Measurements from ENCODE around the gene SCN3B.

Gene SCN3B

DNA sequence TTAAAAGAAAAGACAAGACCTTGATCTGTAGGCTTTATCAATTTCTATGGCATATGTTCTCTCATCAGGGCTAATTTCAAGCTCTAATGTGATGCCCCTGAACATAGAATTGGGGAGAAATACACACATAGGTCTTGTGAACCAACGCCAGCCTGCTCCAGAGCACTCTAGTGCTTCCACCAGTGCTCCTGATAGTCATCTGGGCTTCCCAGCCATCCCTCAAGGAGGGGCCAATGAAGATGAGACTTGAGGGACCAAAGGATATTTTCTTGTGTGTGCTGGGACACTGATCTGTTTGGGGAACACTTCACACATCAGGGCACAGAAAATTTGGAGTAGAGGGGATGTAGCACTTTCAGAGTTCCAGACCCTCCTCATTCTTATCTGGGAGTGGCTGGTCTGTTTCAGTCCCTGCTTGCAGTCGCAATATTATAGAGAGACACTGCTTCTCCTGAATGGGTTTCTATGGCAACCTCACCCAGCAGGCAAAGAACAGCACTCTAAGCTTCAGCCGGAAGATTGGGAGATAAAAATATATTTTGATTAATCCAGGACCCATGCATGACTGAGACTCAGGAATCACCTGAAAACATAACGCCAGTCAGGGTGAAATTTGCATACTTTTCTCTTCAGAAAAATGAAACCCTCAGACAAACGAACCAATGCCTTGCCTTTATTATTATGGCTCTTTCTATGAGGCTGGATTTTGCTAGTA, 28.4 kb upstream of the SCN3B start:
- DNase-seq (ENCODE audit: low read depth): no peak
- no peak overlapping the region for H3K4me3 ChIP-seq (ENCODE audit: control insufficient read depth, low read depth, low read length)
- TF ChIP-seq, protein P1, sequence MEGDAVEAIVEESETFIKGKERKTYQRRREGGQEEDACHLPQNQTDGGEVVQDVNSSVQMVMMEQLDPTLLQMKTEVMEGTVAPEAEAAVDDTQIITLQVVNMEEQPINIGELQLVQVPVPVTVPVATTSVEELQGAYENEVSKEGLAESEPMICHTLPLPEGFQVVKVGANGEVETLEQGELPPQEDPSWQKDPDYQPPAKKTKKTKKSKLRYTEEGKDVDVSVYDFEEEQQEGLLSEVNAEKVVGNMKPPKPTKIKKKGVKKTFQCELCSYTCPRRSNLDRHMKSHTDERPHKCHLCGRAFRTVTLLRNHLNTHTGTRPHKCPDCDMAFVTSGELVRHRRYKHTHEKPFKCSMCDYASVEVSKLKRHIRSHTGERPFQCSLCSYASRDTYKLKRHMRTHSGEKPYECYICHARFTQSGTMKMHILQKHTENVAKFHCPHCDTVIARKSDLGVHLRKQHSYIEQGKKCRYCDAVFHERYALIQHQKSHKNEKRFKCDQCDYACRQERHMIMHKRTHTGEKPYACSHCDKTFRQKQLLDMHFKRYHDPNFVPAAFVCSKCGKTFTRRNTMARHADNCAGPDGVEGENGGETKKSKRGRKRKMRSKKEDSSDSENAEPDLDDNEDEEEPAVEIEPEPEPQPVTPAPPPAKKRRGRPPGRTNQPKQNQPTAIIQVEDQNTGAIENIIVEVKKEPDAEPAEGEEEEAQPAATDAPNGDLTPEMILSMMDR (conservative IDR thresholded peaks at IDR 0.05; ENCODE audit: control insufficient read depth, insufficient read depth, low read depth, low read length): no peak

DNA sequence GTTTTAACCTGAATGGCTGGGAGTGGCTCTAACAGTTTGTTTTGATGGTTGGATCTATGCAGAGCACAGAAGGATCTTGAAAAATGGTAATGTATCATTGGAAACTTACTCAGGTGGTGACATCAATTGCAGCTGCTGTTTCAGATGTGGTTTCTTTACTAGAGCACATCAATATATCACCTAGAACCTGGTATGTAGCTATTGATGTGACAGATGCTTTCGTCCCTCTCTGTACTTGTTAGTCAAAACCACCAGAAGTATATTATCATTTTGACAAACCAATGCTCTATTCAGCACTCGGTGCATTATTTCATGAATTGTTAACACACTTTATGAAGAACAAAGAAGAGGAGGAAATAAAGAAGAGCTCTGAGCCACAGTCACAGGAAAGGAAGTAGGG, 26.6 kb upstream of the SCN3B start:
- TF ChIP-seq, protein P1 (conservative IDR thresholded peaks at IDR 0.05; ENCODE audit: control insufficient read depth, insufficient read depth, low read depth, low read length): no peak
- DNase-seq (ENCODE audit: low read depth): no peak
- H3K4me3 ChIP-seq (ENCODE audit: control insufficient read depth, low read depth, low read length): no peak overlapping the region

DNA sequence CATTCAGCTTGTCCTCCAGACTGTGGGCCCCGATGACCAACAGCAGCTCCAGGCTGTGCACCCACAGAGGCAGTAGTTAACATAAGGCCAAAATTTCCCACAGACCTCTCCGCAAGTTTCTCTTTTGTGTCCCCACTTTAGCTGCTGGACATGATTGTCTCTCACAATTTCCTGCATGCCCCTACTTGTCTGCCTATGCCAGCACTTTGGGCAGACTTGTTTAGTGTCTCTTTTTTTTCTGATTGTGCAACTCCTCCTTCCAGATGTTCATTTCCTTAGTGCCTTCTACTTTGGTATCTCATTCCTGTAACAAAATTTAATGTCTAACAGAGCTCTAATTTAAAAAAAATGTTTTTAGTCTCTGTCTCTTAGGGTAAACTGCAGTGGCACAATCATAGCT, 23.8 kb upstream of the SCN3B start:
- TF ChIP-seq, protein P1 (conservative IDR thresholded peaks at IDR 0.05; ENCODE audit: control insufficient read depth, insufficient read depth, low read depth, low read length): no peak
- H3K4me3 ChIP-seq (ENCODE audit: control insufficient read depth, low read depth, low read length): no peak overlapping the region
- DNase-seq (ENCODE audit: low read depth): peak; percentile 1

DNA sequence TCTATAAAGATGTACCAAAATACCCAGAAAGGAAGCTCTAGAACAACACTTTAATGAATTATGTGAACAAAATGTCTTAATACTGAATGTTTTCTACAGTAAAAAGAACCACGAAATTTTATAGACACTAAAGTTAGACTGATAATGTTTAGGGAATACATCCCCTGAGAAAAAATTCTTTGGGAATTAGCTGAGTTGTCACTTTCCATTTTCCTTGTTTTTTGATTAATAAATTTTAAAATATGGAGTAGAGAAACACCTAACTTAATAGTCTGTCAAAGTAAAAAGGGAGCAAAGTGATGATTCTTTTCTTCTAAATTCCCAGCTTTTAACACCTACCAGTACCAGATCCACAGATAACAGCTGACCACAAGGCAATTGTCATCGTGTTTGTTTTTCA, 23.1 kb upstream of the SCN3B start:
- DNase-seq (ENCODE audit: low read depth): no peak
- no peak overlapping the region for H3K4me3 ChIP-seq (ENCODE audit: control insufficient read depth, low read depth, low read length)
- TF ChIP-seq, protein P1 (conservative IDR thresholded peaks at IDR 0.05; ENCODE audit: control insufficient read depth, insufficient read depth, low read depth, low read length): no peak

DNA sequence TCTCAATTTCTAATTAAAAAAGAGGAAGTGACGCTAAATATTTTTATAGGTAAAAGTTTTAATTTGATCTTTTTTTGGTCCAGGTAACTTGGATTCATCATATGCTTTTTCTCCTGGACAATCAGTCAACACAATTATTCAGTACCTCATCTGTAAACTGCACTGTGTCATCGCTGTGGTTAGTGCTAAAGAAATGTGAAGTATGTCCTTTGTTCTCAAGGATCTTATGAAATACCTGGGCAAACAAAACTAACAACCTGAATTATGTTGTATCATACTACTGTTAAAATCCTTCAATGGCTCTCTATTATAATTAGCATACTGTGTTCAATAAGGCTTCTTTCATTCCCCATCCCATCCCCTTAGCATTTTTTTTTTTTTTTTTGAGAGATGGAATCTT, 19.9 kb upstream of the SCN3B start:
- DNase-seq (ENCODE audit: low read depth): no peak
- no peak overlapping the region for H3K4me3 ChIP-seq (ENCODE audit: control insufficient read depth, low read depth, low read length)
- TF ChIP-seq, protein P1 (conservative IDR thresholded peaks at IDR 0.05; ENCODE audit: control insufficient read depth, insufficient read depth, low read depth, low read length): no peak

DNA sequence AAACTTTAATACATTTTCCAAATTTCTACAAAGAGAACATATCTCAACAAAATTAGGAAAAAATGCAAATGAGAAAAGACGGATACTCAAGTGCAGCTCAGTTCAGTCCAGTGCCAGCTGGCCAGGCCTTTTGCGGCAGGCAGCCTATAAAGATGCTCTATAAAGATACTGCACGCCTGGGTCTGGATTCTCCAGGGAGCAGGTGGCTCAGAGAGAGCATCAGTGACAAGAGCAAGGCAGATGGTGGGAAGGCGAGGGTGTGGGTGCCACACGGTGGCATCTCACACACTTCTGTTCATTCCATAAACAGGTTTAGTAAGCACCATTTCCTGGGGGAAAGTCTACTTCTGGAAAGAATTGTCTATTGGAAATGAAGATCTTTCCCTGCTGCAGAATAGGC, 18.1 kb upstream of the SCN3B start:
- no peak for DNase-seq (ENCODE audit: low read depth)
- TF ChIP-seq, protein P1 (conservative IDR thresholded peaks at IDR 0.05; ENCODE audit: control insufficient read depth, insufficient read depth, low read depth, low read length): no peak
- no peak overlapping the region for H3K4me3 ChIP-seq (ENCODE audit: control insufficient read depth, low read depth, low read length)

DNA sequence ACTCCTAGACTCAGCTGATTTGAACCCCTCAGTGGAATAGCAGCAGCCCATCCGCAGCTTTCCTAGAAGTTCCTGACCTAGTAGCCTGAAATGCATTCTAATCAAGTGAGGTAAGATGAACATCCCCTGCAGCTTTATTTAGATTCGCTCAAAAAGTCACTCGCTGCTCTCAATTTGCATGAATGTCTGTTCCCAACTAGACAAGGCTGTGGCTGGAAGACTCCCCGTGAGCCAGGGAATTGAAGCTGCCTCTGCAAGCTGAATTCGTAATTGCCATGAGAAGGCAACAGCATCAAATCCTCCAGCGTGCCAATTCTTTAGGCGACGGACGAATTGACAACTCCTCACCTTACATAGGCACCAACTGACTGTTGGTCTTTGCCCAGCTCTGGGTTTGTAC, 17.1 kb upstream of the SCN3B start:
- no peak for DNase-seq (ENCODE audit: low read depth)
- TF ChIP-seq, protein P1 (conservative IDR thresholded peaks at IDR 0.05; ENCODE audit: control insufficient read depth, insufficient read depth, low read depth, low read length): no peak

More for the DNA sequence above, 17.1 kb upstream of the SCN3B start:
- H3K4me3 ChIP-seq (ENCODE audit: control insufficient read depth, low read depth, low read length): no peak overlapping the region

Measured in fibroblast of mammary gland (primary cell).